Fibroblast of peridontal ligament (primary cell): ENCODE measurements around the gene SIRPB2.
"Not testable (repeated sequence)": the region's sequence is repeated elsewhere in the genome, so short reads cannot be mapped to it uniquely, and the experiment has no call there.

ENCODE experiments used
- DNase-seq: peaks from one replicate; pipeline ENCODE4 v3.0.0-alpha.2; 2010; ENCODE audit errors: extremely low read depth

SIRPB2 gene

GRCh38 chr20:1499528-1500420, 8.6 kb upstream of the SIRPB2 start:
- no peak for DNase-seq

- DNase-seq = not testable (repeated sequence)
These were observed 6.2 kb upstream of the SIRPB2 start for GRCh38 chr20:1497371-1497770.

- DNase-seq = no peak
These were observed 5.7 kb upstream of the SIRPB2 start for GRCh38 chr20:1496930-1497329.

GRCh38 chr20:1494436-1494835, 3.2 kb upstream of the SIRPB2 start:
- DNase-seq = no peak

GRCh38 chr20:1493536-1493935, 2.3 kb upstream of the SIRPB2 start:
- no peak for DNase-seq

- DNase-seq = no peak
These were observed 831 bp upstream of the SIRPB2 start for GRCh38 chr20:1491860-1492642.

- DNase-seq = no peak
These were observed 501 bp downstream of the SIRPB2 start for GRCh38 chr20:1490643-1491195.

GRCh38 chr20:1489764-1490436, 1.3 kb downstream of the SIRPB2 start:
- peak; percentile 47 for DNase-seq

- DNase-seq = no peak
These were observed 1.9 kb downstream of the SIRPB2 start for GRCh38 chr20:1489325-1489724.

- no peak for DNase-seq
These were observed 4.7 kb downstream of the SIRPB2 start for GRCh38 chr20:1486566-1486965.

GRCh38 chr20:1484438-1485116, 6.6 kb downstream of the SIRPB2 start:
- DNase-seq = peak; percentile 24

GRCh38 chr20:1479831-1480595, 11.2 kb downstream of the SIRPB2 start:
- no peak for DNase-seq

GRCh38 chr20:1478566-1478965, 12.7 kb downstream of the SIRPB2 start:
- peak; percentile 22 for DNase-seq

- DNase-seq = no peak
These were observed 13.2 kb downstream of the SIRPB2 start for GRCh38 chr20:1477896-1478490.

GRCh38 chr20:1474817-1475603, 16.2 kb downstream of the SIRPB2 start:
- no peak for DNase-seq

- DNase-seq = no peak
These were observed 16.9 kb downstream of the SIRPB2 start for GRCh38 chr20:1474325-1474724.

GRCh38 chr20:1473246-1474220, 17.7 kb downstream of the SIRPB2 start:
- no peak for DNase-seq

GRCh38 chr20:1472556-1473245, 18.5 kb downstream of the SIRPB2 start:
- DNase-seq = no peak
